Stimulated activated CD8-positive, alpha-beta memory T cell treated with anti-CD3 and anti-CD28 coated beads, Interleukin-7, amount 100 ng/mL, for 48 hours (primary cell): Measurements from ENCODE around the gene DBNL.

Source experiments
- DNase-seq, 2 donors: peaks; one replicate each; pipeline ENCODE4 v3.0.0-alpha.2; 2020; ENCODE audit warnings: low read depth in 1 of 2; ENCODE audit errors: extremely low read depth in 1 of 2

Gene DBNL

GRCh38 chr7:44060948-44061644 lies 16.6 kb downstream of the DBNL start:
- DNase-seq: no peak

- DNase-seq: no peak
These were observed 17.2 kb downstream of the DBNL start for GRCh38 chr7:44061645-44062179.

- no peak for DNase-seq
These were observed 17.8 kb downstream of the DBNL start for GRCh38 chr7:44062180-44062902.

- DNase-seq: no peak
These were observed 18.4 kb downstream of the DBNL start for GRCh38 chr7:44062903-44063295.

- no peak for DNase-seq
These were observed 19.0 kb downstream of the DBNL start for GRCh38 chr7:44063547-44063893.

- no peak for DNase-seq
These were observed 19.6 kb downstream of the DBNL start for GRCh38 chr7:44063894-44064651.

- DNase-seq: no peak
These were observed 20.4 kb downstream of the DBNL start for GRCh38 chr7:44064791-44065430.

- no peak for DNase-seq
These were observed 21.1 kb downstream of the DBNL start, which contains the start of gene PGAM2 for GRCh38 chr7:44065431-44066110. Gene PGAM2, minus strand, starts transcription at chr7:44065567. Its CDS starts 38 bp downstream, at chr7:44065529.

GRCh38 chr7:44066111-44066460 lies 21.6 kb downstream of the DBNL start:
- DNase-seq: no peak

GRCh38 chr7:44066494-44067063 lies 22.1 kb downstream of the DBNL start:
- DNase-seq: no peak

GRCh38 chr7:44067064-44067951 lies 22.8 kb downstream of the DBNL start:
- DNase-seq: no peak

GRCh38 chr7:44068054-44068453 lies 23.6 kb downstream of the DBNL start:
- DNase-seq: no peak

- DNase-seq: no peak
These were observed 27.3 kb downstream of the DBNL start for GRCh38 chr7:44071726-44072363.

GRCh38 chr7:44072364-44073231 lies 28.1 kb downstream of the DBNL start:
- peak in 1 of 2 donors; percentile 35 for DNase-seq

- DNase-seq: peak; percentile 40 to 67
These were observed 29.3 kb downstream of the DBNL start for GRCh38 chr7:44073664-44074348.

- DNase-seq: no peak
These were observed 29.8 kb downstream of the DBNL start for GRCh38 chr7:44074349-44074695.
